ENCODE data around the gene ZNF423.

Gene ZNF423

GRCh38 chr16:49622421-49623402, 233.2 kb downstream of the ZNF423 start:
- no peak for DNase-seq (ENCODE audit: low spot score)

GRCh38 chr16:49622084-49622390, 233.9 kb downstream of the ZNF423 start:
- DNase-seq (ENCODE audit: low spot score), result no peak

- no peak for DNase-seq (ENCODE audit: low spot score)
Measured at GRCh38 chr16:49621241-49622083, 234.4 kb downstream of the ZNF423 start.

GRCh38 chr16:49620869-49621240, 235.1 kb downstream of the ZNF423 start:
- DNase-seq (ENCODE audit: low spot score), result no peak

GRCh38 chr16:49620158-49620868, 235.6 kb downstream of the ZNF423 start:
- DNase-seq (ENCODE audit: low spot score), result peak; percentile 84

- no peak for DNase-seq (ENCODE audit: low spot score)
Measured at GRCh38 chr16:49619811-49620157, 236.1 kb downstream of the ZNF423 start.

GRCh38 chr16:49618955-49619354, 237.0 kb downstream of the ZNF423 start:
- no peak for DNase-seq (ENCODE audit: low spot score)

GRCh38 chr16:49617710-49618330, 238.1 kb downstream of the ZNF423 start:
- DNase-seq (ENCODE audit: low spot score), result no peak

GRCh38 chr16:49617016-49617629, 238.8 kb downstream of the ZNF423 start:
- no peak for DNase-seq (ENCODE audit: low spot score)

GRCh38 chr16:49615576-49615975, 240.3 kb downstream of the ZNF423 start:
- no peak for DNase-seq (ENCODE audit: low spot score)

- no peak for DNase-seq (ENCODE audit: low spot score)
Measured at GRCh38 chr16:49610983-49611382, 244.9 kb downstream of the ZNF423 start.

GRCh38 chr16:49608779-49609178, 247.1 kb downstream of the ZNF423 start:
- DNase-seq (ENCODE audit: low spot score), result peak; percentile 45

- DNase-seq (ENCODE audit: low spot score), result no peak
Measured at GRCh38 chr16:49608098-49608497, 247.8 kb downstream of the ZNF423 start.

GRCh38 chr16:49605536-49606254, 250.2 kb downstream of the ZNF423 start:
- DNase-seq (ENCODE audit: low spot score), result no peak

GRCh38 chr16:49604602-49605001, 251.3 kb downstream of the ZNF423 start:
- no peak for DNase-seq (ENCODE audit: low spot score)

- DNase-seq (ENCODE audit: low spot score), result no peak
Measured at GRCh38 chr16:49603956-49604355, 252.0 kb downstream of the ZNF423 start.

- no peak for DNase-seq (ENCODE audit: low spot score)
Measured at GRCh38 chr16:49602976-49603310, 253.0 kb downstream of the ZNF423 start.

- peak; percentile 71 for DNase-seq (ENCODE audit: low spot score)
Measured at GRCh38 chr16:49602201-49602975, 253.5 kb downstream of the ZNF423 start.

GRCh38 chr16:49601576-49601975, 254.3 kb downstream of the ZNF423 start:
- no peak for DNase-seq (ENCODE audit: low spot score)

- no peak for DNase-seq (ENCODE audit: low spot score)
Measured at GRCh38 chr16:49600976-49601375, 254.9 kb downstream of the ZNF423 start.

Data from AG20443 (cell line).